Stimulated activated CD8-positive, alpha-beta memory T cell treated with anti-CD3 and anti-CD28 coated beads, Interleukin-15, amount 100 ng/mL, for 4 hours (primary cell): ENCODE results near the gene SLC24A3.

Experiments used
- DNase-seq, 2 donors: peaks; one replicate each; pipeline ENCODE4 v3.0.0-alpha.2; 2020; ENCODE audit warnings: low read depth in 2 of 2

Gene SLC24A3

DNA sequence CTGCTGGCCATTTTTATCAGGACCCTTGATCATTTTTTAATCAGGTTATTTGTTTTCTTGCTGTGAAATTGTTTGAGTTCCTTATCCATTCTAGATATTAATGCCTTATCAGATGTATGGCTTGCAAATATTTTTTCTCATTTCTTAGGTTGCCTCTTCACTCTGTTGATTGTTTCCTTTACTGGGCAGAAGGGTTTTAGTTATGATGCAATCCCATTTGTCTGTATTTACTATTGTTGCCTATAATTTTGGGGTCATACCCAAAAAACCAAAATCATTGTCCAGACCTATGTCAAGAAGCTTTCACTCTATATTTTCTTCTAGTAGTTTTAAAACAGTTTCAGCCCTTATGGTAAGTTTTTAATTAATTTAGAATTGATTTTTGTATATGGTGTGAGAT, 172.5 kb downstream of the SLC24A3 start:
- DNase-seq: no peak

DNA sequence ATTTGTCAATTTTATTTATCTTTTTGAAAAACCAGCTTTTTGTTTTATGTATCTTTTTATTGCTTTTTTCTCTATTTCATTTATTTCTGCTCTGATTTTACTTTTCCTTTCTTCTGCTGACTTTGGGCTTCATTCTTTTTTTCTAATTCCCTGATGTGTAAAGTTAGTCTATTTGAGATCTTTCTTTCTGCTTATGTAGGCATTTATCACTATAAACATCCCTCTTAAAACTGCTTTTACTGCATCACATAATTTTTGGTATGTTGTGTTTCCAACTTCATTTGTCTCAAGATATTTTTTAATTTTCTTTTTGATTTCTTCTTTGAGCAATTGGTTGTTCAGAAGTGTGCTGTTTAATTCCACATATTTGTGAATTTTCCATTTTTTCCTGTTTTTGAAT, 174.8 kb downstream of the SLC24A3 start:
- no peak for DNase-seq

DNA sequence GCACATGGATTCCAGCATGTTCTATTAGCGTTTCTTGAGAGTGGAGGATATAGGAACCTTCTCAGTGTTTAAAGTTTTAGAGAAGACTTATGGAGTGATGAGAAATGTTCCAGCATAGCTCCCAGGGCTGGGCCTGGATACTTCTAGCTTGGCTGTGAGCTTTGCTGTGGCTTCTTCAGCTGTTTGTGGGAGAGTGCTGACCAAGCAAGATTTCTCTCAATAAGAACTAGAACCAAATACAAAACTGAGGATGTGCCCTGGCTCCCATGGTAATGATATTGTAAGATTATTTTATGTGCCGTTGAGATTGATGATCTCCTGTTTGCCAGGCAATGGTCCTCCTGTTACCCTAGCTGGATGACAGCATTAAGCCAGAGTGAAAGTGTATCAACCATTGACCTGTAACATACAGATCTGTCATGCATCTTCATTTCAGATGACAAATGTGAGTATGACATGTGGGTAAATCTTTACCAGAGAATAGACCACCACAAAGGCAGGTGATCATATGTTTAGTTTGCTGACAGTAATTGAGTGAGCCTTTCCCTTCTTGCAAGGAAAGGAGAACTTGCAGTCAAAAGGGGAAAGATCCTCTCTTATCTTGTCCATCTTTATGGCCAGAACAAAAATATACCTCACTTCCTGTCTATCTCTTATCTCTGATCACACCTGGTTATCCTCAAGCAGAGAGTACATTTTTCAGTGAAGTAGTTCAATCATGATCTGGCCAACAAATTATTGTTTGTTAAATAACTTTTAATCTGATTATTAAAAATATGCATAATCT, 180.1 kb downstream of the SLC24A3 start:
- no peak for DNase-seq

DNA sequence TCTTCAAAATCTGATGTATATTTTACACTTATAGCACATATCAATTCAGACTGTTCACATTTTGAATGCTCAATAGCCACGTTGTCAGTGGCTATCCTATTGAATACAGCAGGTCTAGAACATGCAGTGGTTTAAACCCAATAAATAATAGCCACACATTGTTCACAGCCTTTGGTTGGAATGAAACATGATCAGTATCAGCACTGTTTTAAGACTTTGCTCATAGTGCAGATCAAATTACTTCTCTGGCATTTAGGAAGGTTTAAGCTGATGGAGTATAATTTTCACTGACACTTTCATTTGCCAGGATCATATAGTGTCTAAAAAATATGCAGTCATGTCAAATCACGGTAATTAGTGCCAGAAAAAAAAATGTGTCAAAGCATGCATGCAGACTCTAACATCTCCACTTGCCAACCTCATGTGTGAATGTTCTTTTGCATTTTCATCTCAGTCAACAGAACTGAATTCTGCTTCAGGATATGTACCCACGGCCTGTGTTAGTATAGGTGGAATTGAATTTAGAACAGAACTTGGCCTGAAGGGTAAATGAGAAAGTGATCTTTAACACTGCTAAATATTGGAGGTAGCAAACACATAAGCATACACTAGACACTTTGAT, 184.1 kb downstream of the SLC24A3 start:
- no peak for DNase-seq

DNA sequence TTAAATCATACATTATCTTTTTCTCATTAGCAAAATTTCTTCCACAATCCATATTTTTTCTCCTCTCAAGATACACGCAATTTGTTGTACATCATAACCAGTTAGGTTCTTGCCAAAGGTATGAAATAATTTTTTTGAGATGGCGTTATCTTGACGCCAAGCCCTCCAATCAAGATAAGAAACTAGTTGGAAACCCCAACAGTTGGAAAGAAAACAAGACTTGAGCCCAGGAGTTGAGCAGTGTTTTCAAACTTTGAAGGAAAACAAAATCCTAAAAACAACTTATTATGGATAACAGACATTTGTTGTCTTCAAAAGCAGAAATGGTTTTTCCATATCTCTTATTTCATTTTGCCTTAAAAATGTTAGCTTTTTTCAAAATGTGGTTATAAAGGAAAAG, 184.8 kb downstream of the SLC24A3 start:
- DNase-seq: no peak

DNA sequence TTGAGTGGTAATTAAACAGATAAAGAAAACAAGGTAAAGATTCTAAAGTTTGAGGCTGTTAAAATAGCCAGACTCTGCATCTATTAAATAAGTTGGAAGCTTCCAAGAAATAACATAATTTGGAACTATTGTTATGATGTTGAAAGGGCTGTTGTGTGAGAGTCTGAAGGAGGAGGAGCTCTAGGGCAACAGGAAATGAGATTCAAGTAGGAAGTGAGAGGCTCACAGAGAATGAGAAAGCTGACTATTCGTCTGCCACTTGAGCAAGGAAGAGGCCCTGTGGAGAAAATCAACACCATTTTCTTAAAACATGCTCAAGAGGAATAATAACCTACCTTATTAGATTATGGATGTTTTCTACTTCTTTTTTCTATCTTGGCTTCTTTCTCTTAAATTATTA, 185.2 kb downstream of the SLC24A3 start:
- no peak for DNase-seq

DNA sequence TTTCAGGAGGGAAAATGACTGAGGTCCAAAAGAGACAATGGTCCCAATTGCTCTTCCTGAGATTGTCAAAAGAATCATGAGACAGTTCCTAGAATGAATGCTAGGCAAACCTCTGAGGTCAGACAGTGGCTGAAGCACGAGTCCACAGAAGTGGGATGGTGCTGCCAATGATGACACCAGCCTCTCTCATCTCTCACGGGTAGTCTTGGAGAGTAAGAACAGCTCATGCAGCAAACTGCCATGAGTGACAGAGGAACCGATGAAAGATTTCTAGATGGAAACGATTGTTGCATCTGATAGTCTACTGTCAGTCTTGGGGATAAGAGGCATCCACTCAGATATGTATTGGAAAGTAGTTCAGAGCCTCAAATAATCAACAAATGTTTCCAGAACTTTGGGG, 188.7 kb downstream of the SLC24A3 start:
- no peak for DNase-seq

DNA sequence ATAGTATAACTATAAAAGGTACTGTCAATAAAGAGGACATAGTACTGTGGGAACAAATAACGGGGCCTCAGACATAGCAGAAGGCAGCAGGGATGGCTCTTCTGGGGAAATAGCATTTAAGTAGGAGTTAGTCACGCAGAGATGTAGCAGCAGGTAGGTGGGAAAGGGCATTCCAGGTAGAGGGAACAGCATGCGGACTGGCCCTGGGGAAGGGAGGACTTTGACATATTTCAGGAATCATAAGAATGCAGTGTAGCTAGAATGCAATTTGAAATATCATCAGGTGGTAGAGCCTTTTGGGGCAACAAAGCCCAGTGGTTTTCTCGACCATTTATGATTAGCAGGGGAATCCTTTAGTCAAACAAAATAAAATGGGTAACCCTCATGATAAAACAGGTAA, 191.1 kb downstream of the SLC24A3 start:
- no peak for DNase-seq

DNA sequence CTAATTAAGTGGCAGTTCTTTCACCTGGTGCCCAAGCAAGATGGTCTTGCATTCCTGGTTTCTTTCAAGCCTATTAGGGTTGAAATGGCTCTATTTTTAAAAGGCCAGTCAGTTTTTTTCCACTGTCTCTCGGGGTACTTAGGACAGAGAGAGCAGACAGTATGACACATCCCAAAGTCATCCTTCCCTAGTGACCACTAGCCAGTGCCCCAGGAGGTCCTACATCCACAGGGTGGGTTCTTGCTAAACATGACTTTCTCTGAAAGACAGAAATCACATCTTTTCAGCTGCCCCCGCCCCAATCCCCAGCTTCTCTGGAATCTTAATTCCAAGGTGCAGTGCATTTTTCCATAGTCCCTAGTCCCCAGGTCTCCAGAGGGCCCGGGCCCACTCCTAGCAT, 192.4 kb downstream of the SLC24A3 start:
- DNase-seq: no peak

DNA sequence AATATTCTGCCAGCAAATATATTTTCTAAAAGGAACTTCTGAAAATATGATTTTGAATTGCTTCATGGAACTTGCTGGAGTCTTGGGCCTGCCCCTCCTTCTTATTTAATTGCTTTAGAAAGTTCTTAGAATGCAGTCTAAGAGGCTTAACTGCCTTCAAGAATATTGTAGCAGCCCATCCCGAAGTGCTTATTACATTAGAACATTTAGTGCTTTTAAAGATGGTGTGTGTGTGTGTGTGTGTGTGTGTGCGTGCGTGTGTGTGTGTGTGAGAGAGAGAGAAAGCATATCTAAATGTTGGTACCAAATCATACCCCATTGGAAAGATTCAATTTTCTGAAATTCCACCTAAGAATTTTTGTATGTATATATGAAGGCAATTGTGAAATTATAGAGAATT, 193.5 kb downstream of the SLC24A3 start:
- no peak for DNase-seq

DNA sequence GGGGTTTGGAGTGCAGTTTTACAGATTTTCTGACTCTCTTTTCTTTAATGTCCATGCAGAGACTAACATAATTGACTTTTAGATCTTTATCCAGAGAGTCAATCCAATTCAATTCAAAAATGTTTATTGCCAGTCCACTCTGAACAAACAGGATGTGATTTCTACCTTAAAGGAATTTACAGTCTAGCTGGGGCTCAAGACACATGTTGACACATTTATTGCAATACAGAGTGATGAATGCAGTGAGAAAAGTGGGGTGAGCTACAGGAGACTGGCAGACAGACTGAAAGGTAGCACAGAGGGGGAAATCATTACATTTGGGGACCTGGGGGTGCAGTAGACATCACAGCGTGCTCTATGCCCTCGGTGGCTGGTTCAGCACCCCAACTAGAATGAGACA, 193.9 kb downstream of the SLC24A3 start:
- DNase-seq: no peak

DNA sequence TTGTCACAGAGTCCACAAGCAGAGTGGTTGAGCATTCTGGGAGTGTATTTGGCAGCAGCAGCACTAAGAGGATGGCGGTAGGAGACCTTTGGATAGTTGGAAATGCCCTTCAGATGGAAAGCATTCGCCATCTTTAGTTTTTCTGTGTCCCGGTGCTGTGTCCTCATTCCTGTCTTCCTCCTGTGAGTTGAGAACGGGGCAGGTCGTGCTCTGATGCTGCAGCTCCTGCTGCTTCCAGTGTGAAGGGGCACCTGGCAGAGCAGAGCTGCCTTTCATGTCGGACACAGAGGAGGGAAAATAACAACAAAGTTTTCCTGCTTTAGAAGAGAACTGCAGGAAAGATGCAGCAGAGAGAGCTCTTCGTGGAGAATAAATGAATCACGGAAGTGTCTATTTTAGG, 194.8 kb downstream of the SLC24A3 start:
- DNase-seq: no peak

DNA sequence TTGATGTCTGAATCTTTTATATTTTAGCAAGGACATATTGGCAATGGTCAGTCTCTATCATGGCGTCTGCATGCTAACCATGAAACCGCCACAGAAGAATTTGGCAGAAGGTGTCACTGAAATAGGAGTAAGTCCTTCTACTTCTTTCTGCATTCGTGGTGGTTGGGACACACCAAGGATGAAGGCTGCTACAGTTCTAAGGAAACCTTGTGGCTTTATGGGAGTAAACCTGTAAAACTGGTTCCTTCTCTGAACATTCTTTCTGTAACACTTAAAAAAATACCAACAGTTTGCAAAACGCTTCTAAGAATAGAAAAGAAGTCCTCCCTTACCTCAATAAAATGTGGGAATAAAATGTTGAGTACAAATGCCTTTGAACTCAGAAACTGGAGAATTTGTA, 195.3 kb downstream of the SLC24A3 start:
- no peak for DNase-seq

DNA sequence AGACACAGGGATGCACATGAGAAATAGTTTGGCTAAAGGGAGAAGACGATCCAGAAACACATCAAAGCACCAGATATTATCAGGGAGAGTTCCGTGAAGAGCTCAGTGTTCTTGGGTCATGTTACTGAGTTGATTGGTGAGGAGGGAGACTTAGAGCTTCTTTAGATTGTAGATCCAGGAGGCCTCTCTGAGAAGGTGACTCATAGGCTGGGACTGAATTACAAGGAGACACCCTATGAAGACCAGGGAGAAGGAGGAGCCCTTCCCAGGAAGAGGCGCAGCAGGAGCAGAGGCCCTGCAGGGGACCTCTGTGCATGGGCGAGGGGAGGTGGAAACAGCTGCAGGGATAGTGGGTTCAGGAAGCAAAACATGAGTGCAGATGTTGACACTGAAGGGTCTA, 196.5 kb downstream of the SLC24A3 start:
- no peak for DNase-seq

DNA sequence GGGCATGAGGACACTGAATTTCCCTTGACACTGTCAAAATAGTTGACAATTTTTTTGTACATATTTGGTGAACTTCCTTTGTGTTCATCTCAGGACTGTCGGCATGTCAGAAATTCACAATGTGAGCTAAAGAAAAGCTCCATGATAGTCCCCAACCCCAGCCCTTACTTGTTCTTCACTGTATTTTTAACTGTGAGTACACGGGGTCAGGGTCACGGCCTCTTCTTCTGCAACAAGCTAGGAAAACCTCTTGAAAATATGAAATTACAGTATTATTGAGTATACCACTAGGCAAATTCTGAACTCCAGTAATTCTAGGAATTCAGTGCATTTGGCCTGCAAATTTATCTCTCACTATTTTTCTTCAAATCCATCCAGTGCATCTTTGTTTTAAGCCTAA, 199.4 kb downstream of the SLC24A3 start:
- DNase-seq: no peak

DNA sequence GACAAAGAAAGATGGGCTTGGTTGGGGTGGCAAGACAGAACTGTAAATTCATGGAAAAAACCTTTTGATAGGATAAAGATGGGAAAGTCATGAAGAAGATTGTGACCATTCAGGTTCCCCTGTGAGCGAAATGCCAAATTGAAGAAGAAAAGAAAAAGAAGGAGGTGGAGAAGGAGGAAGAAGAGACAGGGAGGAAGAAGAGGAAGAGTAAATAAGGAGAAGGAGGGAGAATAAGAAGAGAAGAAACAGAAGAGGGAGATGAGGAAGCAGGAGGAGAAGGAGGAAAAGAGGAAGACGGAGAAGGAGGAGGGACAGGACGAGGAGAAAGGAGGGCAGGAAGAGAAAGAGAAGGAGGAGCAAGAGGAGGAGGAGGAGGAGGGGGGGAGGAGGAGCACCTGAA, 199.8 kb downstream of the SLC24A3 start:
- no peak for DNase-seq

DNA sequence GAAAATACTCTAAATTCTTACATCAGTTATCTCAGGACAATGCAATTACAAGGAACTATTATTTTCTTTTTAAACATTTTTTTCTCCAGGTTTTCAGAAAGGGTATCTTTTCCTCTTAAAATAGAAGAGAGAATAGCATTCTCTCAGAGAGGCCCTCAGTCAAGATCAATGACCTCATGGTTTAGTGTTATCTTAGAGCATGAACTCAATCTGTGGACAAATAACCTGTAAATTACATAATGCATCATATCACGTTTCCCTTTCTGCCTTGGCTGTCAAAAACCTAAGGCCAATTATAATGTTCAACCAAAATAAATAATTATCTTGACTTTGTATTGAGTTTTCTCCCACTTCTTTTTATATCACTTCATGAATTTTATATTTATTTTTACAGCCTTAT, 202.2 kb downstream of the SLC24A3 start:
- no peak for DNase-seq

DNA sequence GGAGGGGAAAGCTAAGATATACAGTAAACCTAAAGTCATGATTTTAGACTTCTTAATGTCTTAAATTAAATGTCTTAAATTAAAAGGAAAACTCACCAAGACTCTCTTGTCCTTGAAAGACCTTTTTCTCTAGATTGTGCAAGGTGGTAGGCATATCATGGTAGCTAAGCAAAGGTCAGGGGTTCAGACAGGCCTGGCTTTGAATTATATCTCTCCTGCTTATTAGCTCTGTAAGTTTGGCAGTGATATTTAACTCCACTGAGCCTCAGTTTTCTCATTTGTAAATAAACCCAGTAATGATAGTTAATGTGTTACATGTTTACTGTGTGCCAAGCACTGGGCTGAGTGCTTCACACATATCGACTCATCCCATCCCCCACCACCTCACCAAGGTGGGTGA, 203.3 kb downstream of the SLC24A3 start:
- no peak for DNase-seq

DNA sequence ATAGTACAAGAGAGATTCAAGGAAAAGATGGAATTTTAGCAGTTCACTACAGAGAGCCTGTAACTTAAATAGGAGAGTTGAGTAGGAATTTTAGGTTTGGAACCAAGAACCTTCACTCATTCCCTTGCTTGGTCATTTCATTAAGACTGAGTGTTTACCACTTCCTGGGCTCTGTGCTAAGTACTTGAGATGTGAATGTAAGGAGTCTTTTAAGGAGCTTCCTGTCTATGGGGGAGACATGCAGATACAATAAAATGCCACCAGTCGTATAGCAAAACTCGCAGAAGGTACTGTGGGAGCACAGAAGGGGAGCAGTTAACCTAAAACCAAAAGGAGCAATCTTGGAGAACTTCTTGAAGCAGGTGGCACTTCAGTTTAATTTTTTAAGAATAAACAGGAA, 204.2 kb downstream of the SLC24A3 start:
- no peak for DNase-seq

DNA sequence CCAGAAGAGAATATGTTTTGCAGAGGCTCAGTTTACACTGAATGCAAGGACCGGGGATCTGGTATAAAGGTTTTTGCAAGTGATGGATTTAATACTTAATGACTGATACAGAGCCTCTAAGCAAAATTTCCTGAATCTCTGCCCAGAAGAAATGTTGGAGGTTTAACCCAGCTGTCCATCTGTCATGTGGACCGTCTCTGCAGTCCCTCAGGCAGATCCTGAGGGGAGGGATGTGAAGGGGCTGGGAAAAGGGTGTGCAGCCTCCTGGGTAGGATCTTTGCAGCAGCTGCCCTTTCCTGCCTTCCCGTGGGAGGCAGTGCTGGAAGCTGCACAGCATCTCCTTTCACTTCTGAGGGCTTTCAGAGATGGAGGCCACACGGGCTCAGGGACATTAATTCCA, 207.0 kb downstream of the SLC24A3 start:
- no peak for DNase-seq

DNA sequence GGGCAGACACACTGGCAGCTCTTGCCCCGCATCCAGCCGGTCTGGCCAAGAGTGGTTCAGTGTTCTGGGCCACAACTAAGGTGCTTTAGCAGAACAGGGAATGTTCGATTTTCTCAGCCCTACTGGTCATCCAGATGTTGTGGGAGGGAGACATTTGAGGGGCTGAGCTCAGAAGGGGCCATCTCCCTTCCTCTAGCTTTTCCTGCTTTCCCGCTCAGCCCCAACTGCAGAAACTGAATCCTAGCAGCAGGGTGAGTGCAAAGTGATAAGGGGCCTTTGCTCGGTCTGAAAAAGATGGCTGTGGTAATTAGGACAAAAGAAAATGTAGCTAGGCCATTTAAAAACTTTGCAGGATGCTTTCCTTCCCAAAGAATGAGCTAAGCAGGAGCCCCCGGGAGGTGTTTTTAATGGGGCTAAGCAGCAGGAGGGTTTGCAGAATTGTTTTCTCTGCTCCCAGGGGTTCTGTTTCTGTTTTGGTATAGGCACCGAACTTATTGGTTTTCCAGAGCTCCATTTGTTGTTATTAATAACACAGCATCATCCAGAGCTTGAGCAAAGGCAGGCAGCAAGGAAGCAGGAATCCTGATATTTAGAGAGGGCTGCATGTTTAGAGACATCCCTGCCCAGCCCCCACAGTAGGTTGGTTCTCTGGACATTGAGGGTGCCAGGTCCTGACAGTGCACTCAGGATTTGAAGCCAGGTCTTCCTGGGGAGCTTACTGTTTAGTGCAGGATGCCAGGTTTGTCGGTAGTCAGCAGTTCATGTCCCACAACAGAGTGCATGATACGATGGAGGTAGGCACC, 210.9 kb downstream of the SLC24A3 start:
- DNase-seq: no peak

DNA sequence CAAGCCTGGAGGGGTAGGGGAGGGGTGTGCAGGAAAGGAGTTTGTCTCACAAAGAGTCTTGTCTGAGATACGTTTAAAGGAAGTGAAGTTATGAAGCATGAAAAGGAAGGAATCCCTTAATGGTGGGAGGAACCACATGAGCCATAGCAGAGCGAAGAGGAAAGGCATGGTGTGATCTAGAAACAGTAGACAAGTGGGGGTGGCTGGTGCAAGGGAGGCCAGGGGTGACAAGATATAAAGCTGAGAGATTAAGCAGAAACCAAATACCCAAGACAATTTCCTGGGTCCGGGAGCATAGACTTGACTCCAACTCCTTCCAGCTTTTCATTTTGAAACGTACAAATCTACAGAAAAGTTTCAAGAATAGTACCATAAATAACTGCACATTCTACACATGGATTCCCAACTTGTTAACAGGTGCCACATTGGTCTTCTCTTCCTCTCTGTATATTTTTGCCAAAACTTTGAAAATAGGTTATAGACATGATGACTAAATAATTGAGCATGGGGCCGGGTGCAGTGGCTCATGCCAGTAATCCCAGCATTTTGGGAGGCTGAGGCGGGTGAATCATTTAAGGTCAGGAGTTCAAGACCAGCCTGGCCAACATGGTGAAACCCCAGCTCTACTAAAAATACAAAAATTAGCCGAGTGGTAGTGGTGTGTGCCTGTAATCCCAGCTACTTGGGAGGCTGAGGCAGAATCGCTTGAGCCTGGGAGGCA, 211.6 kb downstream of the SLC24A3 start:
- no peak for DNase-seq
